GM21723 (cell line): ENCODE results near the gene ARID5B.
"Not testable (repeated sequence)": the region's sequence is repeated elsewhere in the genome, so short reads cannot be mapped to it uniquely, and the experiment has no call there.

ENCODE experiments used
- ATAC-seq: cut with Tn5 transposase; IDR thresholded peaks from one replicate; pipeline ENCODE4 v1.9.1; 2021; ENCODE audit warnings: mild to moderate bottlenecking, moderate library complexity; ENCODE audit not compliant: unreplicated experiment

The ARID5B gene

GRCh38 chr10:61900829-61901792 is at the start of gene ARID5B:
ARID5B (plus strand) TSS chr10:61901699; CDS start chr10:61901710, 11 bp downstream.
- no peak for ATAC-seq

- no peak for ATAC-seq
Measured at GRCh38 chr10:61852261-61852660, 49.2 kb upstream of the ARID5B start.

- no peak for ATAC-seq
Measured at GRCh38 chr10:61855771-61856170, 45.7 kb upstream of the ARID5B start.

GRCh38 chr10:61857746-61858145 is 43.8 kb upstream of the ARID5B start:
- no peak for ATAC-seq

- no peak for ATAC-seq
Measured at GRCh38 chr10:61859786-61860185, 41.7 kb upstream of the ARID5B start.

- no peak for ATAC-seq
Measured at GRCh38 chr10:61860964-61861758, 40.3 kb upstream of the ARID5B start.

GRCh38 chr10:61863981-61864380 is 37.5 kb upstream of the ARID5B start:
- ATAC-seq, result no peak

- ATAC-seq, result no peak
Measured at GRCh38 chr10:61866700-61867368, 34.7 kb upstream of the ARID5B start.

GRCh38 chr10:61867374-61867773 is 34.1 kb upstream of the ARID5B start:
- not testable (repeated sequence) for ATAC-seq

GRCh38 chr10:61867817-61868216 is 33.7 kb upstream of the ARID5B start:
- ATAC-seq, result not testable (repeated sequence)

GRCh38 chr10:61869041-61869675 is 32.3 kb upstream of the ARID5B start:
- no peak for ATAC-seq

GRCh38 chr10:61869774-61870525 is 31.5 kb upstream of the ARID5B start:
- ATAC-seq, result no peak

- no peak for ATAC-seq
Measured at GRCh38 chr10:61870526-61870895, 31.0 kb upstream of the ARID5B start.

- no peak for ATAC-seq
Measured at GRCh38 chr10:61871487-61871886, 30.0 kb upstream of the ARID5B start.

GRCh38 chr10:61877887-61878739 is 23.4 kb upstream of the ARID5B start:
- ATAC-seq, result no peak

- no peak for ATAC-seq
Measured at GRCh38 chr10:61878740-61879068, 22.8 kb upstream of the ARID5B start.

- ATAC-seq, result no peak
Measured at GRCh38 chr10:61882621-61883370, 18.7 kb upstream of the ARID5B start.

- ATAC-seq, result no peak
Measured at GRCh38 chr10:61883371-61884025, 18.0 kb upstream of the ARID5B start.
